CD4-positive, alpha-beta T cell treated with Interleukin-12 subunit alpha and Interleukin-12 subunit beta, for 1 hour (primary cell): ENCODE results near the gene EEF2KMT.
"Not testable (repeated sequence)": the region's sequence is repeated elsewhere in the genome, so short reads cannot be mapped to it uniquely, and the experiment has no call there.

ENCODE experiments used
- DNase-seq: peaks from one replicate; pipeline ENCODE4 v3.0.0-alpha.2; 2020

The EEF2KMT gene

DNA sequence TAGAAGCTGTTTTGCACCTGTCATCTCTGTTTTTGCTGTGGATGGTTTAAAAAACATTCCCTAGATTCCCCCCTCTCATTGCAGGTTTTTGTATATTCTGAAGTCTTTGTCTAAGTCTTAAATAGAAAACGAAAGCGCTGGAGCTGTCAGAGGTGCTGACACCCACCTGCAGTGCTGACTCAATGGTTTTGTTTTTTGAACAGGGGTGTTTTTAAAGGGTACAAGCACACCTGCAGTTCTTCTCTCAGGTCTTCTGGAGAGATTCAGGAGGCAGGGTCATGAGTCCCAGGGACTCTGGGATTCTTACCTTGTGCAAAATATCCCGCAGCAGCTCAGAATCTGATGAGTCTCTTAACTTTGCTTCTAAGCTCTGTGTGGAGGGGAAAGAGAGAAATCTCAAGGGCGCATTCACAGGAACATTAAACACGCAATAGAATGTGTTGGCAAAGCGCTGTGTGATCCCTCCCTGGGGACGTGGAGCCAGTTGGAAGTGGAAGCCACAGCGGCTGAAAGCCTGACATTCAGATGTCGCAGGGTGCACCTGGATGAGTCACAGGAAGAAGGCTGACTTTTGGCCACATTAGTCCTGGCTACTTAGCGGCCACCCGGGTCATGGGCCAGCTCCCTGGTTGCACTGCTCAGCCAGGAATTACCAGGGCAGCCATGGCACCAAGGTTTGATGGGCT is 2.3 kb downstream of the EEF2KMT start:
- not testable (repeated sequence) for DNase-seq

DNA sequence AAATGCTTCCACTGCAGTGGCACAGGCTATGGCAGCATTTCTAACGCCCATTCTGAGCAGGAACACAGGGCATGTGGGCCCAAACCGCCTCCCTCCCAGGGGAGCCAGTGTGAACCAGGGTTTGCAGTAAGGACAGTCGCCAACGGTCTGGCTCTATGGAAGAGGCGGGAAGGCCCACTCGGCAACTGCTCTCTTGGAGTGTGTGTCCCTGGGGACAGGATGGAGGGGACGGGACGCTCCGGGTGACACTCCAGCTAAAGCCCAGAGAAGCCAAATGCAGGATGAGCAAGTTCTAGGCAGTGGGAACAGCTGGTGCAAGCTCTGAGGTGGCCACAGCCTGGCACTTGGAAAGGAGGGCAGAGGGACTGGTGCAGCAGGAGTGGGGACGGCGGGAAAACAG is 3.8 kb downstream of the EEF2KMT start:
- not testable (repeated sequence) for DNase-seq

DNA sequence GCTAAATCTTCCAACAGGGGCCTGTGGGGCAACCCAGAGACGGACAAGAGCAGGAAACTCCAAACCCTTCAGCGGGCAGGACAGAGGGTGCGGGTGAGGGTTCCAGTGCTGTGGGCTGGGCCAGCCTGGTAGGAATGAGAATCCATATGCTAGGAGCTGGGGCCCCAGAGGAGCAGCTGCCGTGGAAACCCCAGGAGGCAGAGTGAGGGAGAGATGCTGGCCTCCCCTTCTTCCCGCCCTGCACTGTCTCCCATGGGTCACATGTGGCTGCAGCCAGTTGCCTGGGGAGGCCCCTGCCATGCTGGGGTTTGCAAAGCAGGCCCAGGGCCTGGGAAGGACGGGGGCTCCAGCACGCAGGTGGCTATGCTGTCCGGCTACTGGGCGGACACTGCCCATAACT is 4.5 kb downstream of the EEF2KMT start:
- not testable (repeated sequence) for DNase-seq

DNA sequence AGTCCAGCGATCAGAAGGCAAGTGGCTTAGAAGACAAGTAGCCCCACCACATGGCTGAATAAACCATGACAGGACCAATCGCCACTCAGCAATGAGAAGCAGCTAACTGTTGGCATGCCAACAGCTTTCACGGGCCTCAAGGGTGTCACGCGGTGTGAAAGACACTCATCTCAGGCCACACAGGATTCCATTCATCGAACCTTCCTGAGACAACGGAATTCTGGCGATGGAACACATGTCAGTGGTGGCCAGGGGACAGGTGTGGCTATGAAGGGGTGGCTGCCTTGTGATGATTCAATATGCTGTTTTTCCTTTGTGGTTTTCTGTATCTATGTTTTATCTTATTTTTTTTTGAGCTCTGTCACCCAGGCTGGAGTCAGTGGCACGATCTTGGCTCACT is 7.0 kb downstream of the EEF2KMT start:
- DNase-seq, result not testable (repeated sequence)

DNA sequence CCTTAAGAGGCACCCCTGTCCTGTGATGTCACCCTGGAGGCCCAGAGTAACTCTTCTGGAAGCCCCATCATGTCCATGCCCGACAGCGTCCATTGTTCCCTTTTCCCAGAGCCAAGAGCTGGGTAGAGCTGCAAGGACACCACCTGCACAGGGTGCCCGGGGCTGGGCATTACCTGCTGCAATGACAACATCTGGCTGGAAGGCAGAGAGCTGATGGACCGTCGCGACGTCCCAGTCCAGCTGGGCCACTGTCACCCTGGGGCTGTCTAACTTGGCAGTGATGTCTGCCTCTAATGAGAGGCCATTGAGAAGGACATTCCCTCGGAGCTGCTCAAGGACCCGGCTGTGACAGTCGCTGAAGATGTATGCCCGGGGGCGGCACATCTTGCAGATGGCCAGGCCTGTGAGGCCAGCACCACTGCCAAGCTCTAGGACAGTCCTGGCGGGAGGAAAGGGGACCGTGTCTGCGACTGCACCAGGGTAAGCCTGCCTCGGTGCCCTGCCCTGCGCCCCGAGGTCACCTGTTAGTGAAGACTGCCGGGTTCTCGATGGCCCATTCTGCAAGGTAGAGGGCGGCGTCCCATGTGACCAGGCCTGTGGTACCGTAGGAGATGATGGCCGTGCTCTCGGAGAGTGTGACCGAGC is 7.6 kb downstream of the EEF2KMT start:
- DNase-seq, result not testable (repeated sequence)

DNA sequence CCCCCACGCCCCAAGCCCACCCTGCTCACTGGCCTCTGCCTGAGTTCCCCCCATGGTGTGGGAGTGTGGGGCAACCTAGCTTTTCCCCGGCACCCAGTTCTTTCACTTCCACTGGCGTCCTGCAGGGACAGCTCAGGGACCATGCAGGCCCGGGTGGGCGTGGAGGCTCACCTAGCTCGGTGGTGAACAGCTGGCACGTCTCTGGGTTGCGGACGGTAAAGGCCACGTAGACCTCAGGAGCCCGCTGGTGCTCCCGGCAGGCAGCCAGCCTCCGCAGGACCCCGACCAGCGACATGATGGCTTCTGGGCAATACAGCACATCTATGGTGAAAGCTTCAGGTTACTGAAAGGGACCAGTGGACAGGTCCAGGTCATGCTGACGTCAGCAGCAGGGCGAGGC is 8.7 kb downstream of the EEF2KMT start:
- DNase-seq, result not testable (repeated sequence)

DNA sequence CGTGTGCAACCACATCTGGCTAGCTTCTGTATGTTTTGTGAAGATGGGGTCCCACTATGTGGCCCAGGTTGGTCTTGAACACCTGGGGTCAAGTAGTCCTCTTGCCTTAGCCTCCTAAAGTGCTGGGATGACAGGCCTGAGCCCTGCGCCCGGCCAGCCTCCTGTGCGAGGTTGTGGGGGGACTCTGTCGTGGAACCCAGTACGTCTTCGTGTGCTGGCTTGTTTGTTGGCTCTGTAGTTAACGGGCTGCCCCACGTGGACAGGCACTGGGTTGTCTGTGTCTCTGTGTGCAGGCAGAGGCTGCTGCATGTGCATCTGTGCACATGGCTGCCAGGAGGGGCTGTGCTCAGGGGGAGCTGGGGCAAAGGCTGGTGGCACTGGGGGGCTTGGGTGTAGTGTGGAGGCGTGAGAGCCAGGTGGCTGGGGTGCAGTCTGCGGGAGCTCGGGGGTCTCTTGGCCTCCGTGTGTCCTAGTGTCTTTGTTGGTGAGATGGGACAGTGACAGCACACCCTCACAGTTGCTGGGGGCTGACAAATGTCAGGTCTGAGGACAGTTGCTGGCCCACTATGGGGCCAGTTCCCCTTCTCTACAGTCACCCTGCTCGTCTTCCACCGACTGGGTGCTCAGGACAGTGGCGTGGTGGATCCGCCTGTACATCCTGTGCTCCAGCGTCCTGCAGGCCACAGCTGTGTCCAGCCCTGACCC is 9.4 kb downstream of the EEF2KMT start:
- not testable (repeated sequence) for DNase-seq

DNA sequence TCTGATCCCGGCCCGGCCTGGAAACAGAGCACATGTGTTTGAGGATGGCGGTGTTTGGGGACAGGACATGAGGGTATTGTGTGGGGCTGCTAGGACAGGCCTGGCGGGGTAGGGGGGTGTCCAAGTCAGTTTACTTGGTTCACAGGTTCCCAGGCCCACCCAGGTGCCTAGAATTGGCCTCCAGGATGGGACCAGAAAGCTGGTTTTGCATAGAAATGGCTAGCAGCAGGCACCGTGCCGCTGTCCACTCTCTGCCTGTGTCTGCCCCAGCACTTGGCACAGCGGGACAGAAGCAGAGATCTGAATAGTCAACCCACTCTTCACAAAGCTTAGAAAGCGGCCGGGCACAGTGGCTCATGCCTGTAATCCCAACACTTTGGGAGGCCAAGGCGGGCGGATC is 11.9 kb downstream of the EEF2KMT start:
- not testable (repeated sequence) for DNase-seq

DNA sequence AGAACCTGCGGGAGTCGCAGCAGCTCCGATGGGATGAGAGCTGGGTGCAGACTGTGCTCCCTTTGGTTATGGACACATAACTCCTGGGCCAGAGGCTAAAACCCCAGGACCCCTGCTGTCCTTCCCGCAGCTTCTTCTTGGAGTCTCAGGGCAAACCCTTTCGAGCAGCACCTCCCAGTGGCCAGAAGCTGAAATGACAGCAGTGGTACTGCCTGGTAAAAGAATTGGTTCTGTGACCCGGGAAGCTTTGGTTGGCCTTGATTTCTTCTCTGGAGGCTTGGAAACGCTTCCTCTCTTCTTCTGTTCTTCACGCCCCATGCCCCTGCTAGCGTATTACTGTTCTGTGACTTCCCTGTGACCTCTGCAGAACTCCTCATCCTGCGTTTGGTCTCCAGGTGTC is 12.8 kb downstream of the EEF2KMT start:
- DNase-seq, result peak; percentile 59

DNA sequence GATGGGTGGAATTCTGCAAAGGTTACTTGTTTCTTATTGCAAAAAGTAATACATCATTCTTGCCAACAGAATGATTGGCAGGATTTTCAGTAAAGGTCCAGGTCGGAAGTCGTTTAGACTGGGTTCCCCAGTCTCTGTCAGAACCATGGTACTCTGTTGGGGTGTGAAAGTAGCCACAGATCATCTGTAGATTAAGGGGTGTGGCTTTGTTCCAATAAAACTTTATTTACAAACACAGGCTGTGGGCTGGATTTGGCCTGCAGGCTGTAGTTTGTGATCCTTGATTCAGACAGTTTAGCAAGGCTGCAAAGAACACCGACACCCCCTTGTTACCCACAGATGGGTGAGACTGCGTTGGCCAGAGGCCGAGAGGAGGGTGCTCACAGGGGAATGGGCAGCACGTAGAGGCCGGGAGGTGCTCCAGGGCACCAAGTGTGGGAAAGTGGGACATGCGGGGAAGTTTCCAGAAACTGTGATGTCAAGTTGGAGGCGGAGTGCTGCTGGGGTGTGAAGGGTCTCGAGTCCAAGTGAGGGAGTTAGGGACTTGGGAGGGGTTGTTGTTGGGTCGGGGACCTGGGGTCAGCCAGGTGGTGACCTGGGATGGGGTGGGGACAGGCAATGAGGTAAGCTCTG is 13.4 kb downstream of the EEF2KMT start:
- DNase-seq, result not testable (repeated sequence)

DNA sequence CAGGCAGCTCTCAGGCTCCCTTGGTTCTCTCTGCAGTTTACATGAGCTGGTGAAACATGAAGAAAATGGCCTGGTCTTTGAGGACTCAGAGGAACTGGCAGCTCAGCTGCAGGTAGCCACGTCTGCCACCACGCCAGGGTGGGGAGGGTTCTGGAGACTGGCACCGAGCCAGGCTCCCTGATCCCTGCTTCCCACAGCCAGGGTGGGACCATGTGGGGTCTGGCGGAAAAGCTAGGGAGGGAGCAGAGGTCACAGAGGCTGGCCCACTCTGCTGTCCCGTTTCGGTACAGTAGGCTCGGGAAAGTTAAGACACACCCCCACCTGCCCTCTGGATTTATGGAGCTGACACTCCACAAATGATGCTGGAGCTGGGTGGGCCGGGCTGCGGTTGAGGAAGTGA is 13.9 kb downstream of the EEF2KMT start:
- not testable (repeated sequence) for DNase-seq

DNA sequence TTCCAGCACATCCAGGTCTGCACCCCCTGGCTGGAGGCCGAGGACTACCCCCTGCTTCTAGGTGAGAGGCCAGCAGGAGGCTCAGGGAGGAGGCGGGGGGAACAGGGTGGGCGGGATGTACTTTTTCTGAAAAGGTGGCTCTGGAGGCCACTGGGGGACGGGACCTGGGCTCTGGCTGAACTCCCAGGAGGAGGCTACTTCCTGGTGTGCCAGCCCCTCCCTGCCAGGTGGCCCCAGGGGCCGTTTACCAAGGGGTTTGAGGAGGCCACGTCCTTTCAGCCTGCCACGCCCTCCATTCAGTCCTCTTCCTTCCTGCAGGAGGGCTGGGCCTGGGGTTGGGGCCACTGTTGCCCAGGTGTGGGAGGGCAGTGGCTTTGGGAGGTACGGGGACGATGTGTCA is 16.6 kb downstream of the EEF2KMT start:
- DNase-seq, result not testable (repeated sequence)

DNA sequence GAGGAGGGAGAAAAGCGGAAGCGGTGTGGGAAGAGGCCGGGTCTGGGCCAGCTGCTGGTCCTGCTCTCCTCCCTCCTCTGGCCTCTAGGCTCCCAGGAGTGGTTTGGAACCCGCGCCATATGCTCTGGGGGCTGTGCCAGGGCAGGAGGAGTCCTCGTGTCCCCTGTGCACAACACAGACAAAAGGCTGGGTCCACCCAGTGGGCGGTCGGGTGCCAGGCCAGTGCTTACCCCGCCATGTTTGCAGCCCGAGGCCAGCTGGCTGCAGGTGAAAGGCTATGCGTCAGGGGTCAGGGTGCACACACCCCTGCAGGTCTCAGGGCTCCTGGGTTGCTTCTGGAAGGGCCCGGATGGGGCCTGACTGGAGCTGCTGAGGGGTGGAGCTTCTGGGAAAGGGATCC is 17.1 kb downstream of the EEF2KMT start:
- DNase-seq, result not testable (repeated sequence)

DNA sequence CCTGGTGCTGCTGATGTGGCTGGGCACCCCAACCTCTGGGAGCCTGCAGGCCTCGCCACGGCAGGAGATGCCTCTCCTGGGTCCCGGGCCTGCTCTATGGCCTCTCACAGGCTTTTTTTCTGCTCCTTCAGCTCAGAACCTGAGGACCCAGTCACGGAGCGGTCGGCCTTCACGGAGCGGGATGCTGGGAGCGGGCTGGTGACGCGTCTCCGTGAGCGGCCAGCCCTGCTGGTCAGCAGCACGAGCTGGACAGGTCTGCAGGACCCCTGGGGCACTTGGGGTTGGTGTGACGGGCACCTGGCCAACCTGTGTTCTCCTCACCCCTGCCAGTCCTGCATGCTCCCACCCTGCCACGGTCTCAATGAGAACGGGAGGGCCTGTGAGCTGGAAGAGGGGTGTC is 19.0 kb downstream of the EEF2KMT start:
- no peak for DNase-seq

DNA sequence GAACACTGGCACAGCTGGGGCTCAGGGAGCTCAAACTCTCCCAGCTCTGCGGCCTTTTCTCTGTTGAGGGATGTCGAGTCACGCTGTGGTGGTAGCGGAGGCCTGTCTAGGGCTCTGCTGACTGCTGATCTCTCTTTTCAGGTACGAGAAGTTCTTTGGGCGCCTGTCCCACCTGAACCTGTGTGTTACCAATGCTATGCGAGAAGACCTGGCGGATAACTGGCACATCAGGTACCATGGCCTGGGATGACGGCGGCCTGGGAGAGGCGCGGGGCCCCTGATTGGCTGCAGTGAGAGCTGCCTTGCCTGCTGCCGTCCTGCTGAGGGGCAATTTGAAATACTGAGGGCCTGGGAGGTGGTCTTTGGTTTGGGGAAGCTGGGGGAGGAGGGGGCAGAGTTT is 20.3 kb downstream of the EEF2KMT start:
- no peak for DNase-seq

DNA sequence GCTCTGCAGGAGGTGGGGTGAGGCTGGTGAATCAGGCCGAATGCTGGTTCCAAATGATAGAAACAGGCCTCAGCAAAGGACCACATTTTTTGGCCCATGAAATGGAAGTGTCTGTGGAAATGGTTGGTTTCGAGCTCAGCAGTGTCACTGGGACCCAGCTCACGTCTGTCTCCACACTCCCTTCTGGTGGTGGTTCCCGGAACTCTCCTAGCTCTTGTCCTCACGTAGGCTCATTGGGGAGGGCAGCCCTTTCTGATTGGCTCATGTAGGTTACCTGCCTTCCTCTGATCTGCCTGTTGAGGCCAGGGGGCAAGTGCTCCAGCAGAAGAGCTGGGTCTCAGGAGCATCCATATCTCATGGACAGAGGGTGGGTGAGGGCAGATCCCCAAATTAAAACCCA is 22.0 kb downstream of the EEF2KMT start:
- no peak for DNase-seq

DNA sequence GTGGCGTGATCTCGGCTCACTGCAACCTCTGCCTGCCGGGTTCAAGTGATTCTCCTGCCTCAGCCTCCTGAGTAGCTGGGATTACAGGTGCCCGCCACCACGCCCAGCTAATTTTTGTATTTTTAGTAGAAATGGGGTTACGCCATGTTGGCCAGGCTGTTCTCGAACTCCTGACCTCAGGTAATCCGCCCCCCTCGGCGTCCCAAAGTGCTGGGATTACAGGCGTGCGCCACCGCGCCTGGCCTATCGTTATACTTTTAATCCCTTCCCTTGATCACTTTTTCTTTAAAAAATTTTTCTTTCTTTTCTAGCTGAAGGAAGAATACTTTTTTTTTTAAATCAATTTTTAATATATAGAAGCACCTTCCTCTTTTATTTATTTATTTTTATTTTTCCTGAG is 23.8 kb downstream of the EEF2KMT start:
- DNase-seq, result not testable (repeated sequence)

DNA sequence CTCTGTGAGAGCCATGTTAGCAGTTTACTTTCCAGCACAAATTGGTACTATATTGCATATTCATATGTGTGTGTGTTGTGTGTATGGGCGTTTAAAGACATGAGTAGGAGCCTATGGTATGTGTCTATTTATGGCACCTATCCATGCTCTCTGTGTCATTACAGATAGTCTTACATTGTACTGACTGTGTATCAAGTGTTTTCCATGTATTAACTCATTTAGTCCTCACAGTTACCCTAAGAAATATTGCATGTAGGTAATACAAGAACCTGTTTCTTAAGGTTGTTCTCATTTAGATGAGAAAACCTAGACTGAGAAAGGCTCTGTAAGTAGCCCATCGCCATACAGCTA is 24.3 kb downstream of the EEF2KMT start:
- no peak for DNase-seq

DNA sequence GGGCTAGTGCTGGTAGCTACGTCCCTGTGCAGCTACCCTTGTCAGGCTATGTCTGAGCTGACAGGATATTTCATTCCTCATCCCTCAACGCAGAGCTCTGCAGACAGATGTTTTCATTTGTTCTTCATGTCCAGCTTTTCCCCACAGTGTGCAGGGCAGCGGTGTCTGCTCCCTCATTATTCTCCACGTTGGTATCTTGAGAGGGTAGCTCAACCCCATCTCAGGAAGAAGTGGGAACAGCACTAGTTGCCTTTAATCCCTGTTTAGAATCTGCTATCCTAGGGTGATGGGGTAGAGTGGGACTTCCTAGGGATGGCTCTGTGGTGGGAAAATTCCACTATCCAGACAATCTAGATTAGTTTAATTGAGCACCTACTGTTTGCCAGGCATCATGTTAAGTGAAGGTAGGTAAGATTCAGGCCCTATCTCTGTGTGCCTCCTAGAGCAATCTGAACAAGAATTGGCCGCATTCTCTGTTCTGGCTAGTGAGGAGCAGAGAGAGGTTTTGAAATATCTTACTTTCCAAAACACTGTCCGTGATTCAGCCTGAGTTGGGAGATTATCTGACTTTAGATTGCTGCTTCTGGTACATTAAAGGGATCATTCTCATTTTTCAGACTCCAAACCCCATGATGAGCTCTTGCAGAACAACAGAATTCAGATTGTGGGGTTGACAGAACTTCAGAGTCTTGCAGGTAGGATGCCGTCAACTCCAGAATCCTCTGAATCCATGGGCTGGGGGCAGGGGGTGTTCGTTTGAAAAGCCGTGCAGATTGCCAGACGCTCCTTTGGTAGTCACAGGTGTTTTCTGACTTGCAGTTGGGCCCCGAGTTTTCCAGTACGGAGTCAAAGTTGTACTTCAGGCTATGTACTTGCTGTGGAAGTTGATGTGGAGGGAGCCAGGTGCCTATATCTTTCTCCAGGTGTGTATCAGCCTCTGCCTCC is 25.0 kb downstream of the EEF2KMT start:
- no peak for DNase-seq

DNA sequence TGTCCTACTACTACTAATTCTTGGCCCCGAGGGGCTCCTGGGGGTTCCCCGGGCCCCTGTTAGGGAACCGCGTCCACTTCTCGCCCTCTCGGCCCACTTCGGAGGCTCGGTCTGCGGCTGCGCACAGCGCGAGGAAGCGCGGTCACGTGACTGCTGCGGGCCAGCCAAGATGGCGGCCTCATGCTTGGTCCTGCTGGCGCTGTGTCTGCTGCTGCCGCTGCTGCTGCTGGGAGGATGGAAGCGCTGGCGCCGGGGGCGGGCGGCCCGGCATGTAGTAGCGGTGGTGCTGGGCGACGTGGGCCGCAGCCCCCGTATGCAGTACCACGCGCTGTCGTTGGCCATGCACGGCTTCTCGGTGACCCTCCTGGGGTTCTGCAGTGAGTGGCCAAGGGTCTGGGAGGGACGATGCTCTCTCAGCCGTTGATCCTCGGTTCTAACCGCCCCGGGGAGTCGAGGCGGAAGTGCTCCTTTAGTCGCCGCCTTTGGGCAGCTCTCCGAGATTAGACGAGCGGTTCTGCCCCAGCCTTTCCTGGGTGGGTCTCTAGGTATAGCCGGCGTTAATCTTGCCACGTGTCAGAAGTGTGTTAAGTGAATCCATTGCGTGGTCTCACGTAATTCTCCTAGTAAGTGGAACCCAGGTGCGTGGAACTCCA is 25.8 kb downstream of the EEF2KMT start, which contains the start of gene ALG1:
ALG1 (plus strand) TSS at position 163 of the 653 bp plus-strand sequence; CDS start at position 170, 7 bp downstream.
- peak; percentile 92 for DNase-seq

DNA sequence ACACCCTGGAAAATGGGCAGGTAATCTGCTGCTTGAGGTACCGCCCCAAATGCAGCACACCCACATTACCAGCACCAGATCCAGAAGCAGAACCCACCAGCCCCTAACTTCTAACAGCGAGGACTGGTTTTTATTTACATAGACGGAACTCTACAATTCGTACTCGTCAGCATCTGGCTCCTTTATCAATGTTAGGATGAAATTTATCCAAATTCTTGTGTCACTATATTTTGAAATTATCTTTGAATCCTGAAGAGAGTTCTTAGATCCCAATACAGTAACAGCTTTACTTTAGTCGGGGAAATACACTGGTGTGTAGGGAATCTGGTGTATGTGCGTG is 26.3 kb downstream of the EEF2KMT start:
- no peak for DNase-seq
